Stimulated activated CD8-positive, alpha-beta memory T cell treated with anti-CD3 and anti-CD28 coated beads, Interleukin-2, amount 100 ng/mL, for 48 hours (primary cell): ENCODE data around the gene ADCY4.
A peak's percentile ranks its signal among the peaks of the same experiment; 100 is the strongest.
"Not testable (repeated sequence)": the region's sequence is repeated elsewhere in the genome, so short reads cannot be mapped to it uniquely, and the experiment has no call there.

Experiments used
- DNase-seq, 2 donors: peaks; one replicate each; pipeline ENCODE4 v3.0.0-alpha.2; 2020; ENCODE audit warnings: low read depth in 2 of 2

Gene ADCY4

DNA sequence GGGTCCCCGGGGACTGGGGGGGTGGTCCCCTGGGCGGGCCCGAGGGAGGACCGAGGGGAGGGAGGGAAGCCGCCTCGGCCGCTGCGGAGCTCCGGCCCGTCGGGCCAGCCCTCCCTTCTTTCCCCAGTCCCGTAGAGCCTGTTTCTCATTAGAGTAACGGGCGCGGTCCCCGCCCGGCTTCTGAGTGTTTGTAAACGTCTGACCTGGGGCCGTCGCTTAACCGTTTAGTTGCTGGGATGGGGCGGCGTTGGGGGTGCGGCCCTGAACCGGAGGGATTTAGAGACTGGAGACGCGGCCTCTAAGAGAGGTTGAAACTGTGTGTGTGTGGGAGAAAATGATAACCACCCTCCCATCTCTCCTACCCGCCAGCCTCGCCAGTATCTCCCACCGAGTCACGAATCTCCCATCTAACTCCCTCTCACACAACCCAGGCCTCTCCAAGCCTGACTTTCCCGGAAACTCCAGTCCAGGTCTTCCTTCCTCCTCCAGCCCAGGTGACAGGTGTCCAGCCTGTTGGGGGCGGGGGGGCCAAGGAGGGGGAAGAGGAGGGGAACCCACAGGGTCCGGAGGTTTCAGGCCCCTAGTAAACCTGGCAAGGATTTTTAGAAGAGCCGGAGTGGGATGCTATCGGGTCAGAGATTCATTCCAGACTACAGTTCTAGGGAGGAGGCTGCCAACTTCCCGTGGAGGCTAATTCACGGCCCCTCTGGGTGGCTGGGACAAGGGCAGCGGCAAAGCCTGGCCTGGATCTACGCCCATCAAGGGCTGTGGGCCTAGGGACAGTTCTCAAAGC lies 32.0 kb upstream of the ADCY4 start:
- peak; percentile 15 to 17 for DNase-seq

DNA sequence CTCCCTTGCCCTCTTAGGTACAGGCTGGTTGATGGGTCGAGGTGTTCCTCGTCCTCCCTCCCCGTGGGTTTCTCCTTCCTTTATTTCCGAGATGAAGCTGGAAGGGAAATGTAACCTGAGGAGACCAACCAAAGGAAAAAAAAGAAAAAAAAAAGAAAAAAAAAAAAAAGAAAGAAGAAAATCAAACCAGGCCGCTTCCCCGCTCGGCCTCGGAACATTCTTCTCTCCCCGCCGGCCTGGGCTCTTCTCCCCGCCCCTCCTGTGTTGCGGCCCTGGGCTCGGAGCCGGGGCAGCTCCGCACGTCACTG lies 31.5 kb upstream of the ADCY4 start:
- DNase-seq: no peak

DNA sequence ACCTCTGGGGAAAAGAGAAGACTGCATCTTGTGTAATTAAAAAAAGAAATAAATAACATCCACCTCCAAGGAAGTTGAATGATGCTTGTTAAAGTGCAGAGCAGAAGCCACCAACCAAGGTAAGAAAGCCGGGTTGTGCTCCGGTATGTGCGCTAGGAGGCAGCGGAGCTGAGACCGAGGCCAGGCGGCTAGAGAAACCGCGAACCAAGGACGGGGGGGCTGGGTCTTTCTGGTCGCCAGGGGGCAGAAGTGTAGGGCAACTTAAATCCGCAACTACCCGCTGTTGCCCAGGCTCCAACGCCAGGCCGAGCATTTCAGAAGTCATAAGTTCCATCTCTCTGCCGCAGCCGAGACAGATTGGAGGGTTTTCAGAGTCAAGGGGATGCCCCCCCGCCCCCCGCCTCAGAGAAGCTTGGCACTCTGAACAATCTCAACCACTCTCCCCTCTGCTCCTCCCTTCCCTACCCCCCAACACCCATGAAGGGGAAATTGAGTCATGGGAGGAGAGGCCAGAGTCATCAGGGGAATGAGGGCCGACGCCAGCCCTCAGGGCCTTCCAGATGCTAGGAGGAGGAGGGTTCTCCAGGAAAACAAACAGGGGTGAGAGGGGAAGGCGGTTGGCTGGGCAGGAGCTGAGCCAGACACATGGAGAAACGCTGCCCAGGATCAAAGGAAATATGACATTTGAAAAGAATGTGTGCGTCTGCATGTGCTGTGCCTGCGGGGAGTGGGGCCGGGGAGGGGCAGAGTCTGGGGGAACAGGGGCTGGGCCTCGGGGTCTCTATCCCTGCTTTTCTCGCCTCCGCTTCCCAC lies 30.9 kb upstream of the ADCY4 start:
- DNase-seq: peak; percentile 65 to 70

- no peak for DNase-seq
Measured at GRCh38 chr14:24364841-24365240, 30.0 kb upstream of the ADCY4 start.

DNA sequence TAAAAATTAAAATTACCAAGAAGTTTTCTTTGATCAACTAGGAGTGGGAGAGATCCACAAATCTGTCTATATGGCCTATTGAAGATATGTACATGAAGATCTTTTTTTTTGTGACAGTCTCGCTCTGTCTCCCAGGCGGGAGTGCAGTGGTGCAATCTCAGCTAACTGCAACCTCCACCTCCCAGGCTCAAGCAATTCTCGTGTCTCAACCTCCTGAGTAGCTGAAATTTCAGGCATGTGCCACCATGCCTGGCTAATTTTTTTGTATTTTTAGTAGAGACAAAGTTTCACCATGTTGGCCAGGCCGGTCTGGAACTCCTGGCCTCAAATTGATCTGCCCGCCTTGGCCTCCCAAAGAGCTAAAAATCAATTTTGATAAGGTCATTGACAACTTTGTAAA lies 28.5 kb upstream of the ADCY4 start:
- DNase-seq: no peak

DNA sequence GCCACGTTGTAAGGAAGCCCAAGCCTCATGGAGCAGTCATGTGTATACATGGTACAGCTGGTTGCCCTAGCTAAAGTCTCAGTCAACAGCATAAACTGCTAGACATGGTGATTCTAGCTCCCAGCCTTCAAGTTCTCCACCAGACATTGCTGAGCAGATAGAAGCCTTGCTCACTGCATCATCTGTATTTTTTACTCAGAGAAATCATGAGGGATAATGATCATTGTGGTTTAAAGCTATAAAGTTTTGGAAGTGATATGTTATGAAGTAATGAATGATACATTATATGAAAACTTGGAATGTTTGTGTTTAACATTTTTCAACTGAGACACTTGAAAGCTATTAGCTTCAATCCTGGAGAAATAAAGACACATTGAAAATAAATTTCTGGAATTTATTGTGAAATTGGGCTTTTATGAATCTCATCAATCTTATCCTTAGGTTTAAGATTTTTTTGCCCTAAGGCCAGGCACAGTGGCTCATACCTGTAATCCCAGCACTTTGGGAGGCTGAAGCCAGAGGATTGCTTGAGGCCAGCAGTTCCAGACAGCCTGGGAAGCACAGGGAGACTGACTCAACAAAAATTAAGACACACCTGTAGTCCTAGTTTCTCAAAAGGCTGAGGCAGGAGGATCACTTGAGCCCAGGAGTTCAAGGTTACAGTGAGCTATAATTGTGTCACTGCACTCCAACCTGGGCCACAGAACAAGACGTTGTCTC lies 27.5 kb upstream of the ADCY4 start:
- DNase-seq: no peak

DNA sequence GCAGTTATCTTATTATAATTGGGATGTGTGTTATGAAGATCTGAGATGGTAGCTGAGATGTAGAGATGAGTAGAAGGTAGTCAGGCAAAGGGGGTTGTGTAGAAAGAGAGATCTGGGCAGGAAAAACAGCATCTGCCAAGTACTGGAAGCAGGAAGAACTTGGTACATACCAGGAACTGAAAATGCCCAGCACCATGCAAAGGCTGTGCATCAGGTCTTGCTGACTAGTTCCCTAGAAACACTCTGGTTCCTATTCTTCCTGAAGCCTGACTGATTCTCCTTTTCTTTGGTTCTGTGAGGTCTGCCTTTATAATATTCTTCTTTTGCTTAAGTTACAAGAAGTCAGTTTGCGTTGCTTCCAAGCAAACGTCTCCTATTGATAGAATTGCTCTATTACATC lies 26.5 kb upstream of the ADCY4 start:
- DNase-seq: no peak

GRCh38 chr14:24360281-24360680 lies 25.4 kb upstream of the ADCY4 start:
- DNase-seq: no peak

DNA sequence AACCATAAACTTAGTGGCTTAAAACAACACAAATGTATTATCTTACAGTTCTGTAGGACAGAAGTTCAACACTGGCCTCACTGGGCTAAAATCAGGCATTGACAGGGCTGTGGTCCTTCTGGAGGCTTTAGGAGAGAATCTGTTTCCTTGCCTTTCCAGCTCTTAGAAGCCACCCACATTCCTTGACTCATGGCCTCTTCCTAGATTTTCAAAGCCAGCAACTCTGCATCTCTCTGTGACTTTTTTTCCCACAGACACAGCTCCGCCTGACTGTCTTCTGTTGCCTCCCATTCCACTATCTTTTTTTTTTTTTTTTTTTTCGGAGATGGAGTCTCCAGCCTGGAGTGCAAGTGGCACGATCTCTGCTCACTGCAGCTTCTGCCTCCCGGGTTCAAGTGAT lies 21.3 kb upstream of the ADCY4 start:
- DNase-seq: no peak

DNA sequence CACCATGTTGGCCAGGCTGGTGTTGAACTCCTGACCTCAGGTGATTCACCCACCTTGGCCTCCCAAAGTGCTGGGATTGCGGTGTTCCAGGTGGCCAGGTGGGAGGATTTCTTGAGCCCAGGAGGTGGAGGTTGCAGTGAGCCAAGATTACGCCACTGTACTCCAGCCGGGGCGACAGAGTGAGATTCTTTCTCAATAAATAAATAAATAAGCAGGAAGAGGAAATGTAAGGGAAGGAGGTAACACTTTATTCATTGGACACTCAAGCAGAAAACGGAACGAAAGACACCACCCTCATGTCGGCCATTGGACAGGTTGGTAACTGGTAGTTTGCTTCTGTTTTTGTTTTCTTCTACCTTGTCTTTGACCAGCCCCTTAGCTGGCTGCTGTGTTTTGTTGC lies 20.1 kb upstream of the ADCY4 start:
- DNase-seq: no peak

DNA sequence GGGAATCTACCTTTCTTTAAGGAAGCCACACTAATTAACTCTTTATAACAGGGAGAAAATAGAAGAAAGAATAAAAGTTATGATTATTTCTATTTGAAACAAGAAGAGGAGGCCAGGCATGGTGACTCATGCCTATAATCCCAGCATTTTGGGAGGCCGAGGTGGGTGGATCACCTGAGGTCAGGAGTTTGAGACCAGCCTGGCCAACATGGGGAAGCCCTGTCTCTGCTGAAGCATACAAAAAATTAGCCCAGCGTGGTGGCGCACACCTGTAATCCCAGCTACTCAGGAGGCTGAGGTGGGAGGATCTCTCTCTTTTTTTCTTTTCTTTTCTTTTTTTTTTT lies 19.6 kb upstream of the ADCY4 start:
- DNase-seq: not testable (repeated sequence)

GRCh38 chr14:24353559-24354481 lies 18.9 kb upstream of the ADCY4 start:
- no peak for DNase-seq

DNA sequence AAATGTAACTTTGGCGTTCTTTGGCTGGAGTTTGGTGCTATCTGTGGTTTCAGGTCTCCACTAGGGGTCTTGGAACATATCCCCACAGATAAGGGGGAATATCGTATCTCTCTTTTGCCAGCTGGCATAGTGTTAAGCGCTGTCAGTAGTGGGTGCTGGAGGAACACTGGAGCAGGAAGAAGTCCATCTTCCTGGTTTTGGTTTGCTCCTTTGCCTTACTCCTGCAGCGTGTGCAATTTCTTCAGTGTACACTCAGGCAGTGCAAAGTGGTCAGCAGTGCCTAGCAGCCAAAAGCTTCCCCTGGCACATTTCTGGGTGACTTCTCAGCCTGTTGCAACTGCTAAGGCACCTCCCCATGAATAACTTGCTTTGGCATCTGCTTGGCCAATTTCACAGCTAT lies 16.6 kb upstream of the ADCY4 start:
- no peak for DNase-seq

- no peak for DNase-seq
Measured at GRCh38 chr14:24349742-24350141, 14.9 kb upstream of the ADCY4 start.

GRCh38 chr14:24348186-24348585 lies 13.3 kb upstream of the ADCY4 start:
- DNase-seq: no peak

GRCh38 chr14:24347134-24347533 lies 12.3 kb upstream of the ADCY4 start:
- no peak for DNase-seq

DNA sequence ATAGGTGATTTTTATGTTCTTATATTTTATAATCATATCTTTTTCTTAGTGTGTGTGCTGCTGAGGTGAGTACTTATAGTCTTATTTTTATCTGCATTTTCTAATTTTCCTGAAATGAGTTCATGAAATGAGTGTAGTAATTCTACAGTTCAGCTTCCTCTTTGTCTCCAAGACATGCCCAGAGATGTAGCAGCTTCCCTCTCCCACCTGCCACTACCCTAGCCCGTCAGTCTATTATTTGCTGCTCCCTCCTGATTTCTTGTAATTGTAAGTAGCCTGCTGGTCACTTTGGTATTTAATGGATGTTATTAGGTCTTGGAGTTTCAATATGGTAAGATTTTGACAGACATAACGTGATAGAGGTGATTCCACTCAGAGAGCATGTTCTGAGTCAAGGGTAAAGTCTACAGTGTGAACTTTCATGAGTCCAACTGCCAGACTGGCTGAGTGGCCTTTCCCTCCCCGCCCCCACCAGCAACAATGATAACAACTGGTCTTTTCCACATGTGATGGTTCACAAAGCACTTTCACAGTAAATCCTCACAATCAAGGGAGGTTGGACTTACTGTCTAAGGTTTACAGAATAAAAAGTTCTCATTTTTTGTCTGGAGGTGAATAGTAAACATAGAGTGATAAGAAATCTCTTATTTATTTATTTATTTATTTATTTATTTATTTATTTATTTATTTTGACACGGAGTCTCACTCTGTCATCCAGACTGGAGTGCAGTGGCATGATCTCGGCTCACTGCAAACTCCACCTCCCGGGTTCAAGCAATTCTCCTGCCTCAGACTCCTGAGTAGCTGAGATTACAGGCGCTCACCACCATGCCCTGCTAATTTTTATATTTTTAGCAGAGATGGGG lies 9.2 kb upstream of the ADCY4 start:
- no peak for DNase-seq

DNA sequence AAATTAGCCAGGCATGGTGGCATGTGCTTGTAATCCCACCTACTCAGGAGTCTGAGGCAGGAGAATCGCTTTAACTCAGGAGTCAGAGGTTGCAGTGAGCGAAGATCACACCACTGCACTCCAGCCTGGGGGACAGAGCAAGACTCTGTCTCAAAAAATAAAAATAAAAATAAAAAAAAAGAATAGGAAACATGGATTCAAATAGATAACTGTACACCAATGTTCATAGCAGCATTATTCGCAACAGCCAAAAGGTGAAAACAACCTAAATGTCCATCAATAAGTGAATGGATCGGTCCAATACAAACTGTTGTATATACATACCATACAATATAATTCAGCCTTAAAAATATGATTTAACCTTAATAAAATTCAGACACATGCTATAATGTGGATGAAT lies 8.0 kb upstream of the ADCY4 start:
- no peak for DNase-seq

GRCh38 chr14:24340606-24341005 lies 5.7 kb upstream of the ADCY4 start:
- DNase-seq: no peak

- peak; percentile 49 to 62 for DNase-seq
Measured at GRCh38 chr14:24339284-24340151, 4.6 kb upstream of the ADCY4 start, which contains the start of gene RIPK3. RIPK3 (minus strand) TSS chr14:24339991; CDS start chr14:24339826, 165 bp downstream.
